ENCODE measurements around the gene LLCFC1. TPM values are rescaled to one million over a fixed set of nuclear protein-coding genes. Genes with fewer than 3 reads are reported as not detected.

Gene LLCFC1
- total RNA-seq, 1 experiment from 2014 or later = not detected

GRCh38 chr7:142923391-142923790 lies 15.9 kb upstream of the LLCFC1 start:
- TF ChIP-seq CTCF (IDR thresholded peaks at IDR 0.05; ENCODE audit: unreplicated experiment) = no peak
- H3K9me3 Mint-ChIP-seq (ENCODE audit: low read depth, unreplicated experiment) = no peaks in the 10 kb centered on the region
- H3K27ac Mint-ChIP-seq (ENCODE audit: unreplicated experiment) = no peak overlapping the region

GRCh38 chr7:142925413-142925812 lies 13.9 kb upstream of the LLCFC1 start:
- H3K4me1 Mint-ChIP-seq (ENCODE audit: low read depth, unreplicated experiment) = no peaks in the 10 kb centered on the region
- no peak for TF ChIP-seq CTCF (IDR thresholded peaks at IDR 0.05; ENCODE audit: unreplicated experiment)
- peaks cover 67% of the 10 kb centered on the region for H3K27me3 Mint-ChIP-seq (ENCODE audit: unreplicated experiment)
- no peaks in the 10 kb centered on the region for H3K36me3 Mint-ChIP-seq (ENCODE audit: insufficient read depth, unreplicated experiment)
- intact Hi-C loops (cut with micrococcal nuclease; ENCODE audit: unreplicated experiment) = no loop called here
- CTCF ChIA-PET = interaction anchor here (1.0 to 1.1 kb wide), 2 partner anchors 15 to 35 kb away, joined by 3 read pairs; no protein-coding TSS in a partner anchor
- DNase-seq = no peak
- no peak overlapping the region for H3K27ac Mint-ChIP-seq (ENCODE audit: unreplicated experiment)
- H3K4me3 Mint-ChIP-seq (ENCODE audit: low read depth, unreplicated experiment) = no peak overlapping the region
- H3K9me3 Mint-ChIP-seq (ENCODE audit: low read depth, unreplicated experiment) = no peaks in the 10 kb centered on the region
- no TSS peak for BruUV-seq (replicated peaks)

More at GRCh38 chr7:142923391-142923790, 15.9 kb upstream of the LLCFC1 start:
- intact Hi-C loops (cut with micrococcal nuclease; ENCODE audit: unreplicated experiment) = no loop called here
- DNase-seq = no peak
- Mint-ChIP-seq H3K4me1 (ENCODE audit: low read depth, unreplicated experiment) (no peaks in the 10 kb centered on the region), H3K4me3 (ENCODE audit: low read depth, unreplicated experiment) (no peak overlapping the region), H3K36me3 (ENCODE audit: insufficient read depth, unreplicated experiment) (no peaks in the 10 kb centered on the region), H3K27me3 (ENCODE audit: unreplicated experiment) (peaks cover 63% of the 10 kb centered on the region)
- CTCF ChIA-PET = no interaction called here
- no TSS peak for BruUV-seq (replicated peaks)

GRCh38 chr7:142927085-142927745 lies 12.1 kb upstream of the LLCFC1 start:
- H3K27ac Mint-ChIP-seq (ENCODE audit: unreplicated experiment) = no peak overlapping the region
- CTCF ChIA-PET = no interaction called here
- H3K9me3 Mint-ChIP-seq (ENCODE audit: low read depth, unreplicated experiment) = no peaks in the 10 kb centered on the region
- DNase-seq = no peak
- intact Hi-C loops (cut with micrococcal nuclease; ENCODE audit: unreplicated experiment) = no loop called here
- H3K27me3 Mint-ChIP-seq (ENCODE audit: unreplicated experiment) = peaks cover 62% of the 10 kb centered on the region
- no peak for TF ChIP-seq CTCF (IDR thresholded peaks at IDR 0.05; ENCODE audit: unreplicated experiment)
- H3K4me3 Mint-ChIP-seq (ENCODE audit: low read depth, unreplicated experiment) = no peak overlapping the region
- no peaks in the 10 kb centered on the region for H3K4me1 Mint-ChIP-seq (ENCODE audit: low read depth, unreplicated experiment)
- BruUV-seq (replicated peaks) = no TSS peak
- H3K36me3 Mint-ChIP-seq (ENCODE audit: insufficient read depth, unreplicated experiment) = no peaks in the 10 kb centered on the region

GRCh38 chr7:142927949-142928348 lies 11.3 kb upstream of the LLCFC1 start:
- no peaks in the 10 kb centered on the region for H3K9me3 Mint-ChIP-seq (ENCODE audit: low read depth, unreplicated experiment)
- H3K36me3 Mint-ChIP-seq (ENCODE audit: insufficient read depth, unreplicated experiment) = no peaks in the 10 kb centered on the region
- BruUV-seq (replicated peaks) = no TSS peak
- no peak for DNase-seq
- intact Hi-C loops (cut with micrococcal nuclease; ENCODE audit: unreplicated experiment) = no loop called here
- H3K27ac Mint-ChIP-seq (ENCODE audit: unreplicated experiment) = no peak overlapping the region
- H3K4me1 Mint-ChIP-seq (ENCODE audit: low read depth, unreplicated experiment) = no peaks in the 10 kb centered on the region
- peaks cover 67% of the 10 kb centered on the region for H3K27me3 Mint-ChIP-seq (ENCODE audit: unreplicated experiment)
- TF ChIP-seq CTCF (IDR thresholded peaks at IDR 0.05; ENCODE audit: unreplicated experiment) = no peak
- H3K4me3 Mint-ChIP-seq (ENCODE audit: low read depth, unreplicated experiment) = no peak overlapping the region
- CTCF ChIA-PET = no interaction called here
